NCI-H1105 (cell line): ENCODE measurements around the gene GINS1.
"Not testable (repeated sequence)": the region's sequence is repeated elsewhere in the genome, so short reads cannot be mapped to it uniquely, and the experiment has no call there.

Experiments used
- DNase-seq: peaks from one replicate; lab custom pipeline; 2025; lab: John Stamatoyannopoulos, UW

Gene GINS1

GRCh38 chr20:25454153-25454900 lies 46.9 kb downstream of the GINS1 start:
- DNase-seq = no peak

- no peak for DNase-seq
Observed at GRCh38 chr20:25457886-25458680, 50.6 kb downstream of the GINS1 start.

- DNase-seq = no peak
Observed at GRCh38 chr20:25459111-25459830, 51.8 kb downstream of the GINS1 start.

- no peak for DNase-seq
Observed at GRCh38 chr20:25459916-25460535, 52.6 kb downstream of the GINS1 start.

GRCh38 chr20:25460566-25461280 lies 53.2 kb downstream of the GINS1 start:
- no peak for DNase-seq

- no peak for DNase-seq
Observed at GRCh38 chr20:25461281-25461650, 53.8 kb downstream of the GINS1 start.

- DNase-seq = no peak
Observed at GRCh38 chr20:25461786-25462545, 54.5 kb downstream of the GINS1 start.

GRCh38 chr20:25464501-25465242 lies 57.2 kb downstream of the GINS1 start:
- DNase-seq = no peak

GRCh38 chr20:25465243-25466135 lies 58.0 kb downstream of the GINS1 start:
- DNase-seq = no peak

- DNase-seq = no peak
Observed at GRCh38 chr20:25466846-25467245, 59.4 kb downstream of the GINS1 start.

GRCh38 chr20:25467441-25467840 lies 60.0 kb downstream of the GINS1 start:
- no peak for DNase-seq

- no peak for DNase-seq
Observed at GRCh38 chr20:25468126-25469075, 60.9 kb downstream of the GINS1 start.

- no peak for DNase-seq
Observed at GRCh38 chr20:25469558-25469957, 62.1 kb downstream of the GINS1 start.

- DNase-seq = peak; percentile 1
Observed at GRCh38 chr20:25470045-25470444, 62.6 kb downstream of the GINS1 start.

GRCh38 chr20:25471020-25471419 lies 63.5 kb downstream of the GINS1 start:
- no peak for DNase-seq

- not testable (repeated sequence) for DNase-seq
Observed at GRCh38 chr20:25473297-25473696, 65.8 kb downstream of the GINS1 start.

GRCh38 chr20:25476106-25477013 lies 68.9 kb downstream of the GINS1 start:
- DNase-seq = no peak
